NCI-H526 (cell line): ENCODE data around the gene UBFD1.
"Not testable (repeated sequence)": the region's sequence is repeated elsewhere in the genome, so short reads cannot be mapped to it uniquely, and the experiment has no call there.

ENCODE experiments used
- DNase-seq, 2 experiments: peaks; one replicate each; lab custom pipeline; 2025; lab: John Stamatoyannopoulos, UW

Gene UBFD1

GRCh38 chr16:23527961-23528643 is 29.4 kb upstream of the UBFD1 start:
- no peak for DNase-seq

GRCh38 chr16:23528644-23529310 is 28.8 kb upstream of the UBFD1 start:
- DNase-seq, result no peak

GRCh38 chr16:23530062-23530461 is 27.5 kb upstream of the UBFD1 start:
- DNase-seq, result no peak

- no peak for DNase-seq
Measured at GRCh38 chr16:23532448-23532847, 25.1 kb upstream of the UBFD1 start.

- DNase-seq, result no peak
Measured at GRCh38 chr16:23534868-23535860, 22.4 kb upstream of the UBFD1 start.

GRCh38 chr16:23535901-23536300 is 21.6 kb upstream of the UBFD1 start:
- DNase-seq, result no peak

GRCh38 chr16:23537390-23537789 is 20.1 kb upstream of the UBFD1 start:
- DNase-seq, result no peak

- DNase-seq, result no peak
Measured at GRCh38 chr16:23538919-23539278, 18.6 kb upstream of the UBFD1 start.

GRCh38 chr16:23539984-23540816 is 17.3 kb upstream of the UBFD1 start:
- no peak for DNase-seq

- not testable (repeated sequence) for DNase-seq
Measured at GRCh38 chr16:23540817-23541178, 16.7 kb upstream of the UBFD1 start.

- DNase-seq, result no peak
Measured at GRCh38 chr16:23544436-23544835, 13.1 kb upstream of the UBFD1 start.

GRCh38 chr16:23549938-23550337 is 7.6 kb upstream of the UBFD1 start:
- no peak for DNase-seq

- no peak for DNase-seq
Measured at GRCh38 chr16:23552161-23552560, 5.4 kb upstream of the UBFD1 start.

- no peak for DNase-seq
Measured at GRCh38 chr16:23554536-23554935, 3.0 kb upstream of the UBFD1 start.

- DNase-seq, result peak in 1 of 2 experiments; percentile 12
Measured at GRCh38 chr16:23557779-23558702, 514 bp downstream of the UBFD1 start.

- DNase-seq, result no peak
Measured at GRCh38 chr16:23561586-23561985, 4.1 kb downstream of the UBFD1 start.

GRCh38 chr16:23562505-23562904 is 5.0 kb downstream of the UBFD1 start:
- no peak for DNase-seq

GRCh38 chr16:23563186-23563585 is 5.7 kb downstream of the UBFD1 start:
- no peak for DNase-seq

GRCh38 chr16:23564575-23565363 is 7.2 kb downstream of the UBFD1 start:
- no peak for DNase-seq

GRCh38 chr16:23566724-23567123 is 9.2 kb downstream of the UBFD1 start:
- no peak for DNase-seq
